Measurements from ENCODE around the gene ATP11B. TPM values are rescaled to one million over a fixed set of nuclear protein-coding genes. Genes with fewer than 3 reads are reported as not detected.

ATP11B gene
- total and polyA plus RNA-seq, 2 experiments from 2014 or later, result 25.5 to 68.1 TPM

- Histone ChIP-seq H4K20me1 (ENCODE audit: insufficient read depth) (no peaks in the 10 kb centered on the region), H3K9ac (no peak overlapping the region), H3K36me3 (ENCODE audit: low read depth) (peaks cover under 1% of the 10 kb centered on the region; the same call in 1 of the 2 replicates), H3K4me3 (no peak overlapping the region), H3K4me1 (ENCODE audit: insufficient read depth) (peaks cover 13% of the 10 kb centered on the region), H3K27ac (no peak overlapping the region), H3F3A (ENCODE audit: insufficient read depth) (no peaks in the 10 kb centered on the region), H3K4me2 (ENCODE audit: unreplicated experiment) (no peak overlapping the region), H3K27me3 (replicated peaks; ENCODE audit: insufficient read depth) (no peaks in the 10 kb centered on the region), H2AFZ (no peak overlapping the region), H3K79me2 (ENCODE audit: insufficient read depth) (no peaks in the 10 kb centered on the region), H3K9me3 (ENCODE audit: low read depth) (no peaks in the 10 kb centered on the region), H3K9me2 (ENCODE audit: insufficient read depth) (no peaks in the 10 kb centered on the region)
- TF ChIP-seq EZH2phosphoT487 (IDR thresholded peaks at IDR 0.05; ENCODE audit: insufficient read depth, low read depth), result no peak
- no peak for TF ChIP-seq EZH2 (IDR thresholded peaks at IDR 0.05; ENCODE audit: insufficient read depth, poor library complexity, severe bottlenecking)
- in situ Hi-C loops (cut with MboI), result loop anchor here (25.0 kb wide), 1 partner anchor 467 kb away; no protein-coding TSS in a partner anchor
- WGBS, 2 experiments (ENCODE audit: low coverage in 1 of 2, low lambda C conversion rate in 2 of 2, missing lambda C conversion rate in 2 of 2), result 76 to 79% methylated on average over 9 of the region's 9 CpGs
- no peak for DNase-seq
These were observed 127.3 kb downstream of the ATP11B start for GRCh38 chr3:182920515-182921084.

GRCh38 chr3:182921665-182922355, 128.5 kb downstream of the ATP11B start:
- Histone ChIP-seq H3K27ac (no peak overlapping the region), H3K9ac (no peak overlapping the region), H3K27me3 (replicated peaks; ENCODE audit: insufficient read depth) (no peaks in the 10 kb centered on the region), H2AFZ (no peak overlapping the region), H3K4me2 (ENCODE audit: unreplicated experiment) (peak overlapping the region; percentile 45), H4K20me1 (ENCODE audit: insufficient read depth) (no peaks in the 10 kb centered on the region), H3F3A (ENCODE audit: insufficient read depth) (peaks cover 8% of the 10 kb centered on the region; the same call in 1 of the 2 replicates), H3K79me2 (ENCODE audit: insufficient read depth) (no peaks in the 10 kb centered on the region), H3K9me3 (ENCODE audit: low read depth) (no peaks in the 10 kb centered on the region), H3K36me3 (ENCODE audit: low read depth) (no peaks in the 10 kb centered on the region; the same call in 1 of the 2 replicates), H3K4me1 (ENCODE audit: insufficient read depth) (peaks cover 13% of the 10 kb centered on the region), H3K4me3 (no peak overlapping the region), H3K9me2 (ENCODE audit: insufficient read depth) (no peaks in the 10 kb centered on the region)
- DNase-seq, result peak; percentile 33
- TF ChIP-seq EZH2phosphoT487 (IDR thresholded peaks at IDR 0.05; ENCODE audit: insufficient read depth, low read depth), result no peak
- no peak for TF ChIP-seq EZH2 (IDR thresholded peaks at IDR 0.05; ENCODE audit: insufficient read depth, poor library complexity, severe bottlenecking)
- WGBS, 2 experiments (ENCODE audit: low coverage in 1 of 2, low lambda C conversion rate in 2 of 2, missing lambda C conversion rate in 2 of 2), result 62 to 65% methylated on average over 4 of the region's 4 CpGs
- in situ Hi-C loops (cut with MboI), result loop anchor here (25.0 kb wide), 1 partner anchor 465 kb away; no protein-coding TSS in a partner anchor

- H3K27ac ChIP-seq, result peak overlapping the region; percentile 25
- no peak overlapping the region for H3K9ac ChIP-seq
- H3K4me2 ChIP-seq (ENCODE audit: unreplicated experiment), result no peak overlapping the region
- no peaks in the 10 kb centered on the region for H3K9me2 ChIP-seq (ENCODE audit: insufficient read depth)
- no peak overlapping the region for H3K4me3 ChIP-seq
- DNase-seq, result peak; percentile 81
- no peaks in the 10 kb centered on the region for H3K27me3 ChIP-seq (replicated peaks; ENCODE audit: insufficient read depth)
- H3K36me3 ChIP-seq (ENCODE audit: low read depth), result no peaks in the 10 kb centered on the region; the same call in 1 of the 2 replicates
- H2AFZ ChIP-seq, result no peak overlapping the region
- in situ Hi-C loops (cut with MboI), result no loop called here
- no peaks in the 10 kb centered on the region for H3K79me2 ChIP-seq (ENCODE audit: insufficient read depth)
- TF ChIP-seq EZH2phosphoT487 (IDR thresholded peaks at IDR 0.05; ENCODE audit: insufficient read depth, low read depth), result no peak
- TF ChIP-seq EZH2 (IDR thresholded peaks at IDR 0.05; ENCODE audit: insufficient read depth, poor library complexity, severe bottlenecking), result no peak
- no peaks in the 10 kb centered on the region for H4K20me1 ChIP-seq (ENCODE audit: insufficient read depth)
- WGBS, 2 experiments (ENCODE audit: low coverage in 1 of 2, low lambda C conversion rate in 2 of 2, missing lambda C conversion rate in 2 of 2), result 57 to 60% methylated on average over 4 of the region's 4 CpGs
- H3K4me1 ChIP-seq (ENCODE audit: insufficient read depth), result peaks cover 13% of the 10 kb centered on the region
- H3F3A ChIP-seq (ENCODE audit: insufficient read depth), result peaks cover 8% of the 10 kb centered on the region; the same call in 1 of the 2 replicates
- H3K9me3 ChIP-seq (ENCODE audit: low read depth), result no peaks in the 10 kb centered on the region
These were observed 132.1 kb downstream of the ATP11B start for GRCh38 chr3:182925330-182925943.

- Histone ChIP-seq H3K9me3 (ENCODE audit: low read depth) (no peaks in the 10 kb centered on the region), H2AFZ (no peak overlapping the region), H3K9ac (no peak overlapping the region), H3K36me3 (ENCODE audit: low read depth) (no peaks in the 10 kb centered on the region; the same call in 1 of the 2 replicates), H3K79me2 (ENCODE audit: insufficient read depth) (no peaks in the 10 kb centered on the region), H3K4me1 (ENCODE audit: insufficient read depth) (peaks cover 13% of the 10 kb centered on the region), H4K20me1 (ENCODE audit: insufficient read depth) (no peaks in the 10 kb centered on the region), H3K4me3 (no peak overlapping the region), H3K27ac (peak overlapping the region; percentile 25), H3K27me3 (replicated peaks; ENCODE audit: insufficient read depth) (no peaks in the 10 kb centered on the region), H3K4me2 (ENCODE audit: unreplicated experiment) (no peak overlapping the region), H3K9me2 (ENCODE audit: insufficient read depth) (no peaks in the 10 kb centered on the region), H3F3A (ENCODE audit: insufficient read depth) (peaks cover 8% of the 10 kb centered on the region; the same call in 1 of the 2 replicates)
- WGBS, 2 experiments (ENCODE audit: low coverage in 1 of 2, low lambda C conversion rate in 2 of 2, missing lambda C conversion rate in 2 of 2), result 86 to 98% methylated on average over 3 of the region's 3 CpGs
- TF ChIP-seq EZH2 (IDR thresholded peaks at IDR 0.05; ENCODE audit: insufficient read depth, poor library complexity, severe bottlenecking) (no peak), EZH2phosphoT487 (IDR thresholded peaks at IDR 0.05; ENCODE audit: insufficient read depth, low read depth) (no peak)
- in situ Hi-C loops (cut with MboI), result no loop called here
- no peak for DNase-seq
These were observed 132.6 kb downstream of the ATP11B start for GRCh38 chr3:182925944-182926337.

Measured in GM23248 (cell line).